ENCODE measurements around the gene PARD6G. TPM values are rescaled to one million over a fixed set of nuclear protein-coding genes. Genes with fewer than 3 reads are reported as not detected.

Gene PARD6G
- total RNA-seq, 1 donor from 2014 or later, result 25.2 TPM

- H3K27me3 Mint-ChIP-seq (ENCODE audit: unreplicated experiment), result peaks cover 6% of the 10 kb centered on the region
- H3K4me1 Mint-ChIP-seq (ENCODE audit: low read depth, unreplicated experiment), result no peaks in the 10 kb centered on the region
- H3K9me3 Mint-ChIP-seq (ENCODE audit: unreplicated experiment), result no peaks in the 10 kb centered on the region
- no peak for DNase-seq
- TF ChIP-seq, protein P1, sequence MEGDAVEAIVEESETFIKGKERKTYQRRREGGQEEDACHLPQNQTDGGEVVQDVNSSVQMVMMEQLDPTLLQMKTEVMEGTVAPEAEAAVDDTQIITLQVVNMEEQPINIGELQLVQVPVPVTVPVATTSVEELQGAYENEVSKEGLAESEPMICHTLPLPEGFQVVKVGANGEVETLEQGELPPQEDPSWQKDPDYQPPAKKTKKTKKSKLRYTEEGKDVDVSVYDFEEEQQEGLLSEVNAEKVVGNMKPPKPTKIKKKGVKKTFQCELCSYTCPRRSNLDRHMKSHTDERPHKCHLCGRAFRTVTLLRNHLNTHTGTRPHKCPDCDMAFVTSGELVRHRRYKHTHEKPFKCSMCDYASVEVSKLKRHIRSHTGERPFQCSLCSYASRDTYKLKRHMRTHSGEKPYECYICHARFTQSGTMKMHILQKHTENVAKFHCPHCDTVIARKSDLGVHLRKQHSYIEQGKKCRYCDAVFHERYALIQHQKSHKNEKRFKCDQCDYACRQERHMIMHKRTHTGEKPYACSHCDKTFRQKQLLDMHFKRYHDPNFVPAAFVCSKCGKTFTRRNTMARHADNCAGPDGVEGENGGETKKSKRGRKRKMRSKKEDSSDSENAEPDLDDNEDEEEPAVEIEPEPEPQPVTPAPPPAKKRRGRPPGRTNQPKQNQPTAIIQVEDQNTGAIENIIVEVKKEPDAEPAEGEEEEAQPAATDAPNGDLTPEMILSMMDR (IDR thresholded peaks at IDR 0.05; ENCODE audit: partially characterized antibody, unreplicated experiment), result no peak
- H3K4me3 Mint-ChIP-seq (ENCODE audit: unreplicated experiment), result no peak overlapping the region
- H3K27ac Mint-ChIP-seq (ENCODE audit: unreplicated experiment), result no peak overlapping the region
- peaks cover 3% of the 10 kb centered on the region for H3K36me3 Mint-ChIP-seq (ENCODE audit: unreplicated experiment)
Observed at GRCh38 chr18:80170395-80171053, 76.8 kb downstream of the PARD6G start.

DNA sequence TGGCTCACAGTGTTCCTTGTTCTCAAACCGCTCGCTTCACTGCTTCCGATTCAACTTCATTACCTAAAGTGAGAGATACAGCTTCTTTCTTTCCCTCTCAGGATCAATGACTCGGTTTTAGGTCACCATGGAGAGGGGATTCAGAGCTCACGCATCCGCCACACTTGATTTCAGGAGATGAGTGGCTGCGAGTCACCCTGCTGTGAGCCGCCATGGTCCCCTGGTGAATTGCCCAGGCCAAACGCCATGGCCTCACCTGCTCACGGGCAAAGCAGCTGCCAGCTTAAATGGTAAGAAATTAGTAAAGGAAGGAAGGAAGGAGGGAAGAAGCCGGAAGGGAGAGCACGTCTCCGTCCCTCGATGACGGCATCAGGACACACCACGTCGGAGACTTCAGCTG, 77.7 kb downstream of the PARD6G start:
- peaks cover 5% of the 10 kb centered on the region for H3K36me3 Mint-ChIP-seq (ENCODE audit: unreplicated experiment)
- H3K27me3 Mint-ChIP-seq (ENCODE audit: unreplicated experiment), result peaks cover 5% of the 10 kb centered on the region
- H3K4me1 Mint-ChIP-seq (ENCODE audit: low read depth, unreplicated experiment), result no peaks in the 10 kb centered on the region
- H3K9me3 Mint-ChIP-seq (ENCODE audit: unreplicated experiment), result peaks cover 2% of the 10 kb centered on the region
- no peak for DNase-seq
- no peak overlapping the region for H3K4me3 Mint-ChIP-seq (ENCODE audit: unreplicated experiment)
- H3K27ac Mint-ChIP-seq (ENCODE audit: unreplicated experiment), result no peak overlapping the region
- TF ChIP-seq, protein P1 (IDR thresholded peaks at IDR 0.05; ENCODE audit: partially characterized antibody, unreplicated experiment), result no peak

DNA sequence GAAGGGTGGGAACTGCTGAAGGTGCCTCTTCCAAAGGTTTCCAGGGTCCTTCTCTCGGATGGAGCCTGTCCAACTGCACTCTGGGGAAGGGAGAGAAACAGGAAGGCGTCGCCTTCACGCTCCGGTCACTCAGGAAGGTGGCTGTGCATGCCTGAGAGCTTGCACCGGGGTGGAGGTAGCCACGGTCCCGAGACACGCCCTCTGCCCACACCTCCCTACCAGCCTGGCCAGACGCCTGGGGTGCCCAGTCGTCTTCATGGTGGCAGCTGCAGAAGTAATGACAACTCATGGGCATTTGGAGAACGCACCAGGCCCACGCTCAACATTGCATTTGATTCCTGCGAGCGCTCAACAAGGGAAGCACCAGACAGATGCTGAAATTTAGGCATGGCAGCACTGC, 78.3 kb downstream of the PARD6G start:
- no peak for DNase-seq
- Mint-ChIP-seq H3K27ac (ENCODE audit: unreplicated experiment) (no peak overlapping the region), H3K36me3 (ENCODE audit: unreplicated experiment) (peaks cover 9% of the 10 kb centered on the region), H3K27me3 (ENCODE audit: unreplicated experiment) (peaks cover 5% of the 10 kb centered on the region), H3K4me1 (ENCODE audit: low read depth, unreplicated experiment) (no peaks in the 10 kb centered on the region), H3K9me3 (ENCODE audit: unreplicated experiment) (peaks cover 7% of the 10 kb centered on the region), H3K4me3 (ENCODE audit: unreplicated experiment) (no peak overlapping the region)
- TF ChIP-seq, protein P1 (IDR thresholded peaks at IDR 0.05; ENCODE audit: partially characterized antibody, unreplicated experiment), result no peak

DNA sequence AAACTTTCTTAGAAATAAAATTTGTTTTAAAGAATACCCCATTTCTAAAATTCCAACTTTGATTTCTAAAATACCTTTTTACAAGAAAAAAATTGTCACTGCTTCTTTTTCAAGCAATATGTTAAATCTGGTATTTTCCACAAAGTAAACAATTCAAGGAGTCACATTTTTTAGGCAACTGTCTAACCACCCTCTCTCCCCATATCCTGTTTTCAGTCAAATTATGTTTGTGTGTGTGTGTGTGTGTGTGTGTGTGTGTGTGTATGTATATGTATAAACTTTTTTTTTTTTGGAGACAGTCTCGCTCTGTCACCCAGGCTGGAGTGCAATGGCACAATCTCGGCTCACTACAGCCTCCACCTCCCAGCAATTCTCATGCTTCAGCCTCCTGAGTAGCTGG, 79.0 kb downstream of the PARD6G start:
- TF ChIP-seq, protein P1 (IDR thresholded peaks at IDR 0.05; ENCODE audit: partially characterized antibody, unreplicated experiment), result no peak
- peaks cover 8% of the 10 kb centered on the region for H3K9me3 Mint-ChIP-seq (ENCODE audit: unreplicated experiment)
- H3K36me3 Mint-ChIP-seq (ENCODE audit: unreplicated experiment), result peaks cover 15% of the 10 kb centered on the region
- peaks cover 5% of the 10 kb centered on the region for H3K27me3 Mint-ChIP-seq (ENCODE audit: unreplicated experiment)
- no peaks in the 10 kb centered on the region for H3K4me1 Mint-ChIP-seq (ENCODE audit: low read depth, unreplicated experiment)
- H3K4me3 Mint-ChIP-seq (ENCODE audit: unreplicated experiment), result no peak overlapping the region
- no peak overlapping the region for H3K27ac Mint-ChIP-seq (ENCODE audit: unreplicated experiment)
- no peak for DNase-seq

DNA sequence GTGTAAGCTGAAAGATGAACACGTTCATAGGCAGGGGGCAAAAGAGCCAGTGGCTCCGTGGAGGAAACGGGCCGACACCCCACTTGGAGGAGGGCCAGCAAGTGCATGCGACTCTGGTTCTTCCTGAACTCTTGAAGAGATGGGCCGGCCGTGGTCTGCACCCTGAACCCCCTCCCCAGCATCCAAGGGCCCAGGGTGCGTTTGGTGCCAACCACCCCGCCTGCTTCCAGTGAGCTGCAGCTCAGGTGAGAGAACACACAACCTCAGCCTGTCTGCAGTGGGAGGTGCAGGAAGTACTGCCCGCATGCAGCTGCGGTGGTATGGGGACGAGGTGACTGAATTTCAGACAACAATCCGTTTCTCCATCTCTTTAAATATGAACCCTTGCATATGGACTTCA, 79.4 kb downstream of the PARD6G start:
- no peak overlapping the region for H3K27ac Mint-ChIP-seq (ENCODE audit: unreplicated experiment)
- H3K4me1 Mint-ChIP-seq (ENCODE audit: low read depth, unreplicated experiment), result no peaks in the 10 kb centered on the region

More for the DNA sequence above, 79.4 kb downstream of the PARD6G start:
- TF ChIP-seq, protein P1 (IDR thresholded peaks at IDR 0.05; ENCODE audit: partially characterized antibody, unreplicated experiment), result no peak
- no peak for DNase-seq
- Mint-ChIP-seq H3K36me3 (ENCODE audit: unreplicated experiment) (peaks cover 15% of the 10 kb centered on the region), H3K9me3 (ENCODE audit: unreplicated experiment) (peaks cover 8% of the 10 kb centered on the region), H3K4me3 (ENCODE audit: unreplicated experiment) (no peak overlapping the region), H3K27me3 (ENCODE audit: unreplicated experiment) (peaks cover 5% of the 10 kb centered on the region)

Data from glutamatergic neuron (in vitro differentiated cells).